Adrenal gland (tissue), 5 donors: ENCODE results near the gene TMEM95.

Source experiments
- CTCF ChIP-seq, 6 experiments: fragments of 450-650 bp in 4 of 6; fragments of 200-600 bp in 2 of 6; sonication (generic) in 1 of 6; IDR thresholded peaks; 1 replicate in 5 of 6; 2 replicates in 1 of 6; pipeline versions ENCODE4 v1.5.1 to v1.8.0; 2016 to 2021; ENCODE audit warnings: antibody characterized with exemption in 6 of 6, mild to moderate bottlenecking in 2 of 6, moderate library complexity in 1 of 6
- POLR2A ChIP-seq, 2 donors: fragments of 450-650 bp; IDR thresholded peaks; one replicate each; pipeline ENCODE4 v1.6.1; 2017; ENCODE audit warnings: antibody characterized with exemption in 2 of 2, mild to moderate bottlenecking in 2 of 2, moderate library complexity in 1 of 2
- donor health status: DM: no; HTN: no; CAD: no.

GRCh38 chr17:7379134-7379533, 24.2 kb downstream of the TMEM95 start:
- no peak for TF ChIP-seq CTCF (IDR thresholded peaks at IDR 0.05)
- TF ChIP-seq POLR2A (IDR thresholded peaks at IDR 0.05) = no peak
